CD4-positive, alpha-beta T cell (primary cell): ENCODE results near the gene NUP62. TPM values are rescaled to one million over a fixed set of nuclear protein-coding genes. Genes with fewer than 3 reads are reported as not detected.

Experiments
- ATAC-seq: fragments of 200-7000 bp; cut with Tn5 transposase; one replicate; pipeline ENCODE4 v1.10.0; 2022; ENCODE audit warnings: mild to moderate bottlenecking; ENCODE audit not compliant: poor library complexity
- CTCF ChIA-PET: fragments of 350-600 bp; sonication (Branson Sonifier 250); formaldehyde crosslinking; loops from one replicate; lab custom pipeline; 2021; ENCODE audit warnings: antibody characterized with exemption, inconsistent platforms; lab: Charles Lee
- POLR2A ChIA-PET: fragments of 350-600 bp; sonication (Branson Sonifier 250); formaldehyde crosslinking; loops from one replicate; lab custom pipeline; 2021; ENCODE audit warnings: antibody characterized with exemption, inconsistent platforms; lab: Charles Lee
- DNase-seq, 14 experiments: peaks; one replicate each; pipeline ENCODE4 v3.0.0-alpha.2; 2013 to 2020; ENCODE audit warnings: mixed read lengths in 2 of 14
- H3K27ac ChIP-seq, 2 donors: one replicate each; pipeline versions ENCODE4 v1.5.1 to v1.7.0; 2013; ENCODE audit warnings: low read length in 2 of 2, low read depth in 1 of 2, mild to moderate bottlenecking in 1 of 2
- H3K27me3 ChIP-seq, 2 experiments: 1 replicate in 1 of 2; 2 replicates in 1 of 2; pipeline versions ENCODE4 v1.6.1 to v1.7.0; 2013; ENCODE audit warnings: low read length in 2 of 2, control low read depth in 1 of 2, mild to moderate bottlenecking in 1 of 2, moderate library complexity in 1 of 2; ENCODE audit not compliant: insufficient read depth in 2 of 2, control insufficient read depth in 1 of 2
- H3K36me3 ChIP-seq: one replicate; pipeline ENCODE4 v1.6.1; 2013; ENCODE audit warnings: low read length, control low read depth; ENCODE audit not compliant: insufficient read depth
- H3K4me1 ChIP-seq: one replicate; pipeline ENCODE4 v1.6.1; 2013; ENCODE audit warnings: low read length, control low read depth; ENCODE audit not compliant: insufficient read depth
- H3K4me3 ChIP-seq: one replicate; pipeline ENCODE4 v1.5.1; 2013; ENCODE audit warnings: mild to moderate bottlenecking, low read length, moderate library complexity
- H3K9me3 ChIP-seq, 2 experiments: 1 replicate in 1 of 2; 2 replicates in 1 of 2; pipeline versions ENCODE4 v1.6.1 to v1.7.0; 2013; ENCODE audit warnings: low read length in 2 of 2, mild to moderate bottlenecking in 2 of 2, control low read depth in 1 of 2, moderate library complexity in 1 of 2; ENCODE audit not compliant: control insufficient read depth in 1 of 2, insufficient read depth in 1 of 2
- H3K27ac Mint-ChIP-seq: one replicate; pipeline ENCODE4 v1.8.0; 2020; ENCODE audit warnings: mixed read lengths
- H3K27me3 Mint-ChIP-seq: one replicate; pipeline ENCODE4 v1.8.0; 2021; ENCODE audit warnings: mixed read lengths
- H3K36me3 Mint-ChIP-seq: one replicate; pipeline ENCODE4 v1.8.0; 2021; ENCODE audit warnings: low read depth, mixed read lengths
- H3K4me1 Mint-ChIP-seq: one replicate; pipeline ENCODE4 v1.8.0; 2021; ENCODE audit warnings: low read depth, mixed read lengths
- H3K4me3 Mint-ChIP-seq: one replicate; pipeline ENCODE4 v1.8.0; 2020; ENCODE audit warnings: mild to moderate bottlenecking, mixed read lengths
- H3K9me3 Mint-ChIP-seq: one replicate; pipeline ENCODE4 v1.8.0; 2020; ENCODE audit warnings: mixed read lengths
- intact Hi-C, 2 experiments: fragments of 100-400 bp; cut with DNase I in 1 of 2; cut with micrococcal nuclease in 1 of 2; formaldehyde crosslinking; loops; one replicate each; pipeline versions ENCODE4 v1.15.1 to v1.9.0; 2023 to 2025; cut with DNase I, micrococcal nuclease
- total RNA-seq, 174 experiments: library from RNA in 2 of 174; stranded (reverse) in 2 of 174; gene quantifications; one replicate each; pipeline ENCODE4 v1.2.3 and lab custom pipeline; 2021 to 2026
- TF ChIP-seq, protein P1 (sequence below): fragments of 200-600 bp; IDR thresholded peaks from one replicate; pipeline ENCODE4 v1.8.0; 2022; ENCODE audit warnings: antibody characterized with exemption, mild to moderate bottlenecking

NUP62 gene
- total RNA-seq, 2 experiments from 2014 or later: 19.2 to 21.7 TPM

DNA sequence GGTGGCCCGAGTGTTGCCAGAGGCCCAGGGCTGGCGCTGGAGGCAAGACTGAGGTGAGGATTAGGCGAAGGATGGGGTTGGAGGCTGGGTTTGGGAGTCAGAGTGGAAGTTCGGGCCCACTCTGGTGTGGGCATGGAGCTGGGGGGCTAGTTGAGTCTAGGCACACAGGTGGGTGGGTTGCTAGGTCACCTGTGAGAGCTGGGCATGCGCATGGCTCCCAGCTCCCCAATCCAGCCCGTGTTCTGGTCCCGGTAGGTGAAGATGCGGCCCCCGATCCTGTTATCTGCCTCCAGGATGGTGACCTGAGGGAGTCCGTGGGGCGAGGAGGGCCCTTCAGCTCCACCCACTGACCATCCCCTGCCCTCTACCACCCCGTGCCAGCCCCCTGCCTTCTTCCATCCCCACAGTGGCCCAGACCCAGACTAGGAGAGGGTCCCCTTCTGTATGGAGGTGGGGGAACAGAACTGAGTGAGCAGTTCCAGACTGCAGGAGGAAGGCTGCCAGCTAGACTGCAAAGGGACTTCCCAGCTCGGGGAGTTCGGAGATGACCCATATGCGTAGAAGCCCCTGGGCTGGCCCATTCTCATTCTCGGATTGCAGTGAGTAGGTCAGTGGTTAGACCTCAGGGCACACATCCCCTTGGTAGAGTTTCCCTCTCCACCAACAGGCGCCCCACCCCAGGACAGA is 34.3 kb downstream of the NUP62 start:
- ATAC-seq (no peak), DNase-seq (peak in 3 of 14 experiments; percentile 32 to 80 (median 68))
- H3K27ac ChIP-seq: peak overlapping the region; percentile 34 to 41
- H3K4me1 Mint-ChIP-seq: peaks cover 40% of the 10 kb centered on the region
- peak overlapping the region; percentile 51 for H3K4me3 Mint-ChIP-seq
- POLR2A ChIA-PET: interaction anchor here (1.1 to 3.0 kb wide), 3 partner anchors 18 to 35 kb away, joined by 4 to 19 read pairs (median 4); partner anchors contain the start of genes AKT1S1, ATF5 and NUP62
- no peaks in the 10 kb centered on the region for H3K9me3 Mint-ChIP-seq
- peak overlapping the region; percentile 48 for H3K4me3 ChIP-seq
- H3K9me3 ChIP-seq: no peaks in the 10 kb centered on the region
- H3K4me1 ChIP-seq: peaks cover 57% of the 10 kb centered on the region
- H3K27me3 ChIP-seq: no peaks in the 10 kb centered on the region
- H3K27ac Mint-ChIP-seq: peak overlapping the region; percentile 95
- TF ChIP-seq, protein P1, sequence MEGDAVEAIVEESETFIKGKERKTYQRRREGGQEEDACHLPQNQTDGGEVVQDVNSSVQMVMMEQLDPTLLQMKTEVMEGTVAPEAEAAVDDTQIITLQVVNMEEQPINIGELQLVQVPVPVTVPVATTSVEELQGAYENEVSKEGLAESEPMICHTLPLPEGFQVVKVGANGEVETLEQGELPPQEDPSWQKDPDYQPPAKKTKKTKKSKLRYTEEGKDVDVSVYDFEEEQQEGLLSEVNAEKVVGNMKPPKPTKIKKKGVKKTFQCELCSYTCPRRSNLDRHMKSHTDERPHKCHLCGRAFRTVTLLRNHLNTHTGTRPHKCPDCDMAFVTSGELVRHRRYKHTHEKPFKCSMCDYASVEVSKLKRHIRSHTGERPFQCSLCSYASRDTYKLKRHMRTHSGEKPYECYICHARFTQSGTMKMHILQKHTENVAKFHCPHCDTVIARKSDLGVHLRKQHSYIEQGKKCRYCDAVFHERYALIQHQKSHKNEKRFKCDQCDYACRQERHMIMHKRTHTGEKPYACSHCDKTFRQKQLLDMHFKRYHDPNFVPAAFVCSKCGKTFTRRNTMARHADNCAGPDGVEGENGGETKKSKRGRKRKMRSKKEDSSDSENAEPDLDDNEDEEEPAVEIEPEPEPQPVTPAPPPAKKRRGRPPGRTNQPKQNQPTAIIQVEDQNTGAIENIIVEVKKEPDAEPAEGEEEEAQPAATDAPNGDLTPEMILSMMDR: no peak
- no peaks in the 10 kb centered on the region for H3K27me3 Mint-ChIP-seq
- H3K36me3 ChIP-seq: no peaks in the 10 kb centered on the region
- no peaks in the 10 kb centered on the region for H3K36me3 Mint-ChIP-seq
- CTCF ChIA-PET: interaction anchor here (1.0 kb wide), 1 partner anchor 214 kb away, joined by 3 read pairs; no protein-coding TSS in a partner anchor
- intact Hi-C loops: loop anchor here in 1 of 2 experiments (5.0 kb wide), 1 partner anchor 37 kb away; no protein-coding TSS in a partner anchor

DNA sequence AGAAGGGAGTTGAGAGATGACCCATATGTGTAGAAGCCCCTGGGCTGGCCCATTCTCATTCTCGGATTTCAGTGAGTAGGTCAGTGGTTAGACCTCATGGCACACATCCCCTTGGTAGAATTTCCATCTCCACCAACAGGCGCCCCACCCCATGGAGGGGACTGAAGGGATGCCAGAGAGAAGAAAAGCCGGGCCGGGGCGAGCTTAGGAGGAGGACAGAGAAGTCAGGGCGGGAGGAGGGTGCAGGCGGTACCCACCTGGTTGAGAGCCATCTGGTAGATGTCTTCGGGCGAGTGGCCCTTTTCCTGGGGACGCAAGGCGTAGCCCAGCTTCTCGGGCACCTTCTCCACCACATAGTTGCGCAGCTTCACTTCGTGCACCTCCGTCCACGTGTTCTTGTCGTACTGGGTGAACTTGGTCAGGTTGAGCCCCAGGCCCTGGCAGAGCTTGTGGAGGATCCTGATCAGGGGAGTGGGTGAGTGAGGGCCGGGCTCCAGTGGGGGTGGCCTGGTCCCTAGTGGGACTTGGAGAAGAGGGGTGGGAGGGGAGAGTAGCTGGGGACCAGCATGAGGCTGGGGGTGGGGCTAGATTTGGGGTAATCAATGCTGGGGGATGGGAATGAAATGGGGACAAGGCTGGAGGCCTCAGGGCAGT is 35.2 kb downstream of the NUP62 start:
- Histone ChIP-seq H3K4me3 (no peak overlapping the region), H3K4me1 (peaks cover 65% of the 10 kb centered on the region), H3K9me3 (no peaks in the 10 kb centered on the region), H3K36me3 (no peaks in the 10 kb centered on the region), H3K27ac (no peak overlapping the region), H3K27me3 (no peaks in the 10 kb centered on the region)
- ATAC-seq: no peak
- intact Hi-C loops: no loop called here
- H3K4me1 Mint-ChIP-seq: peaks cover 40% of the 10 kb centered on the region
- H3K36me3 Mint-ChIP-seq: no peaks in the 10 kb centered on the region
- H3K4me3 Mint-ChIP-seq: no peak overlapping the region
- DNase-seq: peak in 1 of 14 experiments; percentile 42
- H3K9me3 Mint-ChIP-seq: no peaks in the 10 kb centered on the region
- H3K27ac Mint-ChIP-seq: peak overlapping the region; percentile 36
- ChIA-PET CTCF (interaction anchor here (1.1 kb wide), 1 partner anchor 34 kb away, joined by 4 read pairs; no protein-coding TSS in a partner anchor), POLR2A (interaction anchor here (1.1 to 1.5 kb wide), 2 partner anchors 17 to 35 kb away, joined by 4 read pairs; partner anchors contain the start of genes AKT1S1 and NUP62)
- H3K27me3 Mint-ChIP-seq: no peaks in the 10 kb centered on the region
- TF ChIP-seq, protein P1: no peak

GRCh38 chr19:49892716-49893115 is 36.6 kb downstream of the NUP62 start:
- no peaks in the 10 kb centered on the region for H3K9me3 Mint-ChIP-seq
- TF ChIP-seq, protein P1: no peak
- Histone ChIP-seq H3K9me3 (no peaks in the 10 kb centered on the region), H3K27ac (peak overlapping the region in 1 of 2 donors; percentile 10), H3K4me1 (peaks cover 53% of the 10 kb centered on the region), H3K36me3 (no peaks in the 10 kb centered on the region), H3K4me3 (no peak overlapping the region), H3K27me3 (no peaks in the 10 kb centered on the region)
- intact Hi-C loops: no loop called here
- H3K27me3 Mint-ChIP-seq: no peaks in the 10 kb centered on the region
- ATAC-seq: no peak
- peak overlapping the region; percentile 43 for H3K4me3 Mint-ChIP-seq
- CTCF ChIA-PET: no interaction called here
- no peaks in the 10 kb centered on the region for H3K36me3 Mint-ChIP-seq
- peak overlapping the region; percentile 63 for H3K27ac Mint-ChIP-seq
- peaks cover 37% of the 10 kb centered on the region for H3K4me1 Mint-ChIP-seq
- no peak for DNase-seq
- POLR2A ChIA-PET: no interaction called here
